RWPE2 (cell line): Measurements from ENCODE around the gene ACTC1.

Experiments used
- ATAC-seq: fragments of 200-7000 bp; cut with Tn5 transposase; 3 replicates; pipeline ENCODE4 v1.9.1; 2021; ENCODE audit warnings: low read depth
- DNase-seq: peaks from one replicate; pipeline ENCODE4 v3.0.0-alpha.2; 2020; ENCODE audit warnings: low spot score
- H3K27ac ChIP-seq: fragments of 450-650 bp; 2 replicates; pipeline ENCODE4 v1.5.1; 2017; ENCODE audit warnings: mild to moderate bottlenecking; ENCODE audit not compliant: poor library complexity, severe bottlenecking
- H3K27me3 ChIP-seq: fragments of 250-450 bp; sonication (Bioruptor Pico); 2 replicates; pipeline ENCODE4 v1.5.1; 2021; ENCODE audit warnings: mild to moderate bottlenecking, moderate library complexity; ENCODE audit not compliant: insufficient read depth, poor library complexity, severe bottlenecking
- H3K36me3 ChIP-seq: fragments of 250-450 bp; sonication (Bioruptor Pico); 2 replicates; pipeline ENCODE4 v1.5.1; 2020; ENCODE audit warnings: low read depth, mild to moderate bottlenecking, moderate library complexity
- H3K4me1 ChIP-seq: fragments of 250-450 bp; sonication (Bioruptor Pico); 2 replicates; pipeline ENCODE4 v1.5.1; 2021; ENCODE audit warnings: mild to moderate bottlenecking, moderate library complexity; ENCODE audit not compliant: insufficient read depth, poor library complexity, severe bottlenecking
- H3K4me3 ChIP-seq: fragments of 250-450 bp; sonication (Bioruptor Pico); 2 replicates; pipeline ENCODE4 v1.5.1; 2021; ENCODE audit warnings: mild to moderate bottlenecking, moderate library complexity; ENCODE audit not compliant: severe bottlenecking
- H3K9me3 ChIP-seq: fragments of 250-450 bp; sonication (Bioruptor Pico); 2 replicates; pipeline ENCODE4 v1.5.1; 2021; ENCODE audit warnings: mild to moderate bottlenecking, moderate library complexity; ENCODE audit not compliant: severe bottlenecking
- TF ChIP-seq, protein P1 (sequence below): fragments of 450-650 bp; IDR thresholded peaks from one replicate; pipeline ENCODE4 v1.5.1; 2017; ENCODE audit warnings: mild to moderate bottlenecking, moderate library complexity; ENCODE audit not compliant: poor library complexity, severe bottlenecking

The ACTC1 gene

GRCh38 chr15:34749691-34750090 lies 45.7 kb downstream of the ACTC1 start:
- Histone ChIP-seq H3K4me3 (no peak overlapping the region), H3K27me3 (peaks cover 50% of the 10 kb centered on the region), H3K9me3 (no peaks in the 10 kb centered on the region), H3K27ac (no peak overlapping the region), H3K4me1 (no peaks in the 10 kb centered on the region), H3K36me3 (no peaks in the 10 kb centered on the region)
- ATAC-seq (no peak), DNase-seq (no peak)
- TF ChIP-seq, protein P1, sequence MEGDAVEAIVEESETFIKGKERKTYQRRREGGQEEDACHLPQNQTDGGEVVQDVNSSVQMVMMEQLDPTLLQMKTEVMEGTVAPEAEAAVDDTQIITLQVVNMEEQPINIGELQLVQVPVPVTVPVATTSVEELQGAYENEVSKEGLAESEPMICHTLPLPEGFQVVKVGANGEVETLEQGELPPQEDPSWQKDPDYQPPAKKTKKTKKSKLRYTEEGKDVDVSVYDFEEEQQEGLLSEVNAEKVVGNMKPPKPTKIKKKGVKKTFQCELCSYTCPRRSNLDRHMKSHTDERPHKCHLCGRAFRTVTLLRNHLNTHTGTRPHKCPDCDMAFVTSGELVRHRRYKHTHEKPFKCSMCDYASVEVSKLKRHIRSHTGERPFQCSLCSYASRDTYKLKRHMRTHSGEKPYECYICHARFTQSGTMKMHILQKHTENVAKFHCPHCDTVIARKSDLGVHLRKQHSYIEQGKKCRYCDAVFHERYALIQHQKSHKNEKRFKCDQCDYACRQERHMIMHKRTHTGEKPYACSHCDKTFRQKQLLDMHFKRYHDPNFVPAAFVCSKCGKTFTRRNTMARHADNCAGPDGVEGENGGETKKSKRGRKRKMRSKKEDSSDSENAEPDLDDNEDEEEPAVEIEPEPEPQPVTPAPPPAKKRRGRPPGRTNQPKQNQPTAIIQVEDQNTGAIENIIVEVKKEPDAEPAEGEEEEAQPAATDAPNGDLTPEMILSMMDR = no peak
